H9 (cell line): Measurements from ENCODE around the gene SDK2. TPM values are rescaled to one million over a fixed set of nuclear protein-coding genes. Genes with fewer than 3 reads are reported as not detected.

ENCODE experiments used
- DNase-seq: peaks from one replicate; pipeline ENCODE4 v3.0.0-alpha.2; 2017
- H2AFZ ChIP-seq: one replicate; pipeline ENCODE4 v1.6.1; 2013; ENCODE audit warnings: mild to moderate bottlenecking, low read length, control low read depth, moderate library complexity
- H2AK5ac ChIP-seq: 2 replicates; pipeline ENCODE4 v1.6.1; 2013; ENCODE audit warnings: low read length, control low read depth, mixed read lengths; ENCODE audit not compliant: insufficient read length
- H2BK120ac ChIP-seq: one replicate; pipeline ENCODE4 v1.6.1; 2013; ENCODE audit warnings: low read depth, mild to moderate bottlenecking, low read length, control low read depth, inconsistent platforms; ENCODE audit not compliant: poor library complexity, severe bottlenecking
- H2BK12ac ChIP-seq: 2 replicates; pipeline ENCODE4 v1.6.1; 2013; ENCODE audit warnings: low read length, control low read depth, mixed read lengths, low read depth; ENCODE audit not compliant: insufficient read length
- H2BK15ac ChIP-seq: 2 replicates; pipeline ENCODE4 v1.6.1; 2013; ENCODE audit warnings: low read depth, low read length, control low read depth
- H2BK20ac ChIP-seq: one replicate; pipeline ENCODE4 v1.6.1; 2013; ENCODE audit warnings: low read depth, mild to moderate bottlenecking, low read length, control low read depth, inconsistent platforms; ENCODE audit not compliant: poor library complexity, severe bottlenecking
- H2BK5ac ChIP-seq: 2 replicates; pipeline ENCODE4 v1.6.1; 2013; ENCODE audit warnings: low read length, control low read depth, mixed read lengths; ENCODE audit not compliant: insufficient read length
- H3K14ac ChIP-seq: 2 replicates; pipeline ENCODE4 v1.6.1; 2013; ENCODE audit warnings: low read length, control low read depth; ENCODE audit not compliant: insufficient read depth
- H3K18ac ChIP-seq: 2 replicates; pipeline ENCODE4 v1.6.1; 2013; ENCODE audit warnings: low read depth, mild to moderate bottlenecking, mixed read lengths, low read length, control low read depth; ENCODE audit not compliant: insufficient read length
- H3K23ac ChIP-seq: 2 replicates; pipeline ENCODE4 v1.6.1; 2013; ENCODE audit warnings: low read length, control low read depth, mixed read lengths, low read depth; ENCODE audit not compliant: insufficient read length
- H3K23me2 ChIP-seq: 2 replicates; pipeline ENCODE4 v1.6.1; 2013; ENCODE audit warnings: low read depth, mild to moderate bottlenecking, mixed read lengths, low read length, control low read depth; ENCODE audit not compliant: insufficient read length, poor library complexity, severe bottlenecking
- H3K27ac ChIP-seq: 2 replicates; pipeline ENCODE4 v1.5.1; 2013; ENCODE audit warnings: low read length, control low read depth, mixed read lengths, low read depth; ENCODE audit not compliant: insufficient read length
- H3K27me3 ChIP-seq: 2 replicates; pipeline ENCODE4 v1.6.1; 2013; ENCODE audit warnings: low read length, control low read depth, inconsistent platforms; ENCODE audit not compliant: insufficient read depth
- H3K4ac ChIP-seq: 2 replicates; pipeline ENCODE4 v1.6.1; 2013; ENCODE audit warnings: low read depth, mild to moderate bottlenecking, control low read depth, inconsistent platforms, low read length, moderate library complexity
- H3K4me1 ChIP-seq: 2 replicates; pipeline ENCODE4 v1.6.1; 2013; ENCODE audit warnings: low read length, control low read depth, inconsistent platforms; ENCODE audit not compliant: insufficient read depth
- H3K4me2 ChIP-seq: 2 replicates; pipeline ENCODE4 v1.6.1; 2013; ENCODE audit warnings: low read length, control low read depth, mixed read lengths; ENCODE audit not compliant: insufficient read length, insufficient read depth
- H3K56ac ChIP-seq: 2 replicates; pipeline ENCODE4 v1.6.1; 2013; ENCODE audit warnings: low read depth, mild to moderate bottlenecking, mixed read lengths, low read length, control low read depth; ENCODE audit not compliant: insufficient read length
- H3K79me1 ChIP-seq: 2 replicates; pipeline ENCODE4 v1.6.1; 2013; ENCODE audit warnings: low read depth, mild to moderate bottlenecking, moderate library complexity, low read length, control low read depth, inconsistent platforms; ENCODE audit not compliant: insufficient read depth, poor library complexity, severe bottlenecking
- H3K79me2 ChIP-seq: 2 replicates; pipeline ENCODE4 v1.6.1; 2013; ENCODE audit warnings: low read length, control low read depth, inconsistent platforms; ENCODE audit not compliant: insufficient read depth
- H3K9ac ChIP-seq: 2 replicates; pipeline ENCODE4 v1.6.1; 2013; ENCODE audit warnings: low read length, control low read depth, mixed read lengths; ENCODE audit not compliant: insufficient read length; ENCODE audit errors: extremely low read depth
- H3K9me3 ChIP-seq: one replicate; pipeline ENCODE4 v1.6.1; 2013; ENCODE audit warnings: low read depth, low read length, inconsistent platforms; ENCODE audit not compliant: control insufficient read depth
- H3T11ph ChIP-seq: one replicate; pipeline ENCODE4 v1.6.1; 2013; ENCODE audit warnings: mild to moderate bottlenecking, low read length, control low read depth, inconsistent platforms
- H4K20me1 ChIP-seq: one replicate; pipeline ENCODE4 v1.6.1; 2013; ENCODE audit not compliant: control insufficient read depth, insufficient read length, insufficient read depth
- H4K5ac ChIP-seq: 2 replicates; pipeline ENCODE4 v1.6.1; 2013; ENCODE audit warnings: low read depth, mild to moderate bottlenecking, mixed read lengths, low read length, control low read depth; ENCODE audit not compliant: insufficient read length
- H4K8ac ChIP-seq: replicated peaks from 2 replicates; pipeline ENCODE4 v1.6.1; 2013; ENCODE audit warnings: low read length, control low read depth, mixed read lengths, low read depth; ENCODE audit not compliant: insufficient read length
- H4K91ac ChIP-seq: 2 replicates; pipeline ENCODE4 v1.6.1; 2013; ENCODE audit warnings: low read depth, mild to moderate bottlenecking, moderate library complexity, mixed read lengths, low read length, control low read depth; ENCODE audit not compliant: insufficient read length
- H3K27ac Mint-ChIP-seq, 3 experiments: 2 replicates in 2 of 3; 3 replicates in 1 of 3; pipeline ENCODE4 v1.8.0; 2020 to 2021; ENCODE audit warnings: mixed read lengths in 3 of 3, mild to moderate bottlenecking in 1 of 3, moderate library complexity in 1 of 3
- H3K27me3 Mint-ChIP-seq: 2 replicates; pipeline ENCODE4 v1.8.0; 2021; ENCODE audit warnings: low read depth, mild to moderate bottlenecking, moderate library complexity, mixed read lengths
- H3K36me3 Mint-ChIP-seq, 3 experiments: 2 replicates in 2 of 3; 3 replicates in 1 of 3; pipeline ENCODE4 v1.8.0; 2020 to 2021; ENCODE audit warnings: low read depth in 3 of 3, mixed read lengths in 3 of 3; ENCODE audit not compliant: insufficient read depth in 1 of 3
- H3K4me1 Mint-ChIP-seq, 2 experiments: 2 replicates each; pipeline ENCODE4 v1.8.0; 2020; ENCODE audit warnings: mixed read lengths in 2 of 2
- H3K4me3 Mint-ChIP-seq, 2 experiments: 2 replicates in 1 of 2; 3 replicates in 1 of 2; pipeline ENCODE4 v1.8.0; 2020 to 2021; ENCODE audit warnings: mild to moderate bottlenecking in 2 of 2, mixed read lengths in 2 of 2, moderate library complexity in 1 of 2
- H3K9me3 Mint-ChIP-seq, 2 experiments: 2 replicates in 1 of 2; 3 replicates in 1 of 2; pipeline ENCODE4 v1.8.0; 2020; ENCODE audit warnings: mild to moderate bottlenecking in 2 of 2, mixed read lengths in 2 of 2, moderate library complexity in 1 of 2
- CTCF ChIP-seq: fragments of 200-600 bp; sonication (generic); conservative IDR thresholded peaks from 3 replicates; pipeline ENCODE4 v1.8.0; 2021; ENCODE audit warnings: antibody characterized with exemption, mild to moderate bottlenecking
- WGBS: extraction: QIAGEN DNeasy Blood & Tissue Kit; methylation state at CpG from one replicate; pipeline ENCODE4 v1.1.7; 2013; ENCODE audit warnings: missing lambda C conversion rate, low lambda C conversion rate, mixed read lengths; ENCODE audit not compliant: insufficient read length; ENCODE audit errors: extremely low coverage; 5-methylcytosine and 5-hydroxymethylcytosine counted together
- total RNA-seq: library from RNA; stranded (reverse); gene quantifications from 2 replicates; pipeline ENCODE4 v1.2.1, GENCODE V29; 2021

Gene SDK2
- total RNA-seq, 1 experiment from 2014 or later: 9.1 TPM

- no peak for TF ChIP-seq CTCF
- Histone ChIP-seq H4K91ac (no peak overlapping the region), H2BK120ac (no peak overlapping the region), H3K4me1 (peaks cover 8% of the 10 kb centered on the region), H2BK20ac (no peak overlapping the region), H3K9me3 (no peaks in the 10 kb centered on the region), H3K27ac (no peak overlapping the region), H3T11ph (no peak overlapping the region), H2BK15ac (no peak overlapping the region), H4K20me1 (no peaks in the 10 kb centered on the region), H3K18ac (no peak overlapping the region), H3K23me2 (no peaks in the 10 kb centered on the region), H3K56ac (no peak overlapping the region), H2AK5ac (no peak overlapping the region), H2BK5ac (no peak overlapping the region), H3K23ac (no peak overlapping the region), H3K4ac (no peak overlapping the region), H2AFZ (no peak overlapping the region), H4K8ac (no peak overlapping the region), H3K14ac (no peak overlapping the region), H3K79me1 (no peaks in the 10 kb centered on the region), H3K27me3 (no peaks in the 10 kb centered on the region), H4K5ac (no peak overlapping the region), H3K4me2 (no peak overlapping the region), H2BK12ac (no peak overlapping the region), H3K79me2 (no peaks in the 10 kb centered on the region), H3K9ac (no peak overlapping the region)
- H3K4me1 Mint-ChIP-seq: peaks cover 47 to 48% of the 10 kb centered on the region in 2 experiments
- H3K9me3 Mint-ChIP-seq: peaks cover 7 to 13% of the 10 kb centered on the region in 2 experiments
- H3K36me3 Mint-ChIP-seq: peaks cover 9 to 11% (median 10%) of the 10 kb centered on the region in 3 experiments
- WGBS: no CpG with 5 or more reads among the region's 6 CpGs
- H3K27ac Mint-ChIP-seq: no peak overlapping the region
- H3K27me3 Mint-ChIP-seq: peaks cover 18% of the 10 kb centered on the region
- no peak for DNase-seq
- no peak overlapping the region for H3K4me3 Mint-ChIP-seq
These were observed 39.5 kb upstream of the SDK2 start for GRCh38 chr17:73683771-73684170.
